Esophagus squamous epithelium (tissue), 5 donors: ENCODE results near the gene SLCO1A2. TPM values are rescaled to one million over a fixed set of nuclear protein-coding genes. Genes with fewer than 3 reads are reported as not detected.
"Not testable (repeated sequence)": the region's sequence is repeated elsewhere in the genome, so short reads cannot be mapped to it uniquely, and the experiment has no call there.

Source experiments
- DNase-seq: peaks from one replicate; lab custom pipeline; 2025; lab: John Stamatoyannopoulos, UW
- H3K27ac ChIP-seq, 4 donors: fragments of 200-600 bp; sonication (generic); one replicate each; pipeline ENCODE4 v1.5.1; 2016 to 2019; ENCODE audit warnings: mild to moderate bottlenecking in 1 of 4
- H3K27me3 ChIP-seq, 4 donors: fragments of 200-600 bp; sonication (generic); 1 replicate in 3 of 4; 2 replicates in 1 of 4; pipeline versions ENCODE4 v1.5.1 to v1.6.0; 2017 to 2021; ENCODE audit warnings: antibody characterized with exemption in 1 of 4
- H3K36me3 ChIP-seq, 3 donors: fragments of 200-600 bp; sonication (generic); one replicate each; pipeline ENCODE4 v1.5.1; 2016 to 2019
- H3K4me1 ChIP-seq, 3 donors: fragments of 200-600 bp; sonication (generic); one replicate each; pipeline ENCODE4 v1.5.1; 2017 to 2019
- H3K4me3 ChIP-seq, 4 donors: fragments of 200-600 bp; sonication (generic); 1 replicate in 3 of 4; 2 replicates in 1 of 4; pipeline ENCODE4 v1.5.1; 2016 to 2019; ENCODE audit warnings: mild to moderate bottlenecking in 2 of 4, moderate library complexity in 1 of 4
- H3K9me3 ChIP-seq, 3 donors: fragments of 200-600 bp; sonication (generic); one replicate each; pipeline ENCODE4 v1.5.1; 2016 to 2019
- POLR2A ChIP-seq, 4 donors: fragments of 450-650 bp; IDR thresholded peaks; one replicate each; pipeline ENCODE4 v1.6.1; 2017; ENCODE audit warnings: antibody characterized with exemption in 4 of 4, mild to moderate bottlenecking in 4 of 4, moderate library complexity in 3 of 4
- WGBS, 2 donors: methylation state at CpG; one replicate each; pipeline ENCODE4 v1.1.5; 2018; 5-methylcytosine and 5-hydroxymethylcytosine counted together
- intact Hi-C: fragments of 100-400 bp; cut with DNase I; formaldehyde crosslinking; loops from one replicate; pipeline ENCODE4 v1.15.0; 2022
- total RNA-seq, 4 donors: library from RNA; depleted of rRNA; stranded (reverse); fragments of >200 nt; gene quantifications; one replicate each; pipeline ENCODE4 v1.1.0, GENCODE V29; 2016
- TF ChIP-seq, protein P1 (sequence below), 6 experiments: fragments of 450-650 bp in 4 of 6; fragments of 200-600 bp in 2 of 6; sonication (generic) in 2 of 6; IDR thresholded peaks; one replicate each; pipeline ENCODE4 v1.5.1; 2016 to 2019; ENCODE audit warnings: antibody characterized with exemption in 6 of 6, mild to moderate bottlenecking in 4 of 6, moderate library complexity in 4 of 6
- donor health status: DM: yes; HTN: yes; CAD: no.

SLCO1A2 gene, protein sequence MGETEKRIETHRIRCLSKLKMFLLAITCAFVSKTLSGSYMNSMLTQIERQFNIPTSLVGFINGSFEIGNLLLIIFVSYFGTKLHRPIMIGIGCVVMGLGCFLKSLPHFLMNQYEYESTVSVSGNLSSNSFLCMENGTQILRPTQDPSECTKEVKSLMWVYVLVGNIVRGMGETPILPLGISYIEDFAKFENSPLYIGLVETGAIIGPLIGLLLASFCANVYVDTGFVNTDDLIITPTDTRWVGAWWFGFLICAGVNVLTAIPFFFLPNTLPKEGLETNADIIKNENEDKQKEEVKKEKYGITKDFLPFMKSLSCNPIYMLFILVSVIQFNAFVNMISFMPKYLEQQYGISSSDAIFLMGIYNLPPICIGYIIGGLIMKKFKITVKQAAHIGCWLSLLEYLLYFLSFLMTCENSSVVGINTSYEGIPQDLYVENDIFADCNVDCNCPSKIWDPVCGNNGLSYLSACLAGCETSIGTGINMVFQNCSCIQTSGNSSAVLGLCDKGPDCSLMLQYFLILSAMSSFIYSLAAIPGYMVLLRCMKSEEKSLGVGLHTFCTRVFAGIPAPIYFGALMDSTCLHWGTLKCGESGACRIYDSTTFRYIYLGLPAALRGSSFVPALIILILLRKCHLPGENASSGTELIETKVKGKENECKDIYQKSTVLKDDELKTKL
- total RNA-seq: not detected

DNA sequence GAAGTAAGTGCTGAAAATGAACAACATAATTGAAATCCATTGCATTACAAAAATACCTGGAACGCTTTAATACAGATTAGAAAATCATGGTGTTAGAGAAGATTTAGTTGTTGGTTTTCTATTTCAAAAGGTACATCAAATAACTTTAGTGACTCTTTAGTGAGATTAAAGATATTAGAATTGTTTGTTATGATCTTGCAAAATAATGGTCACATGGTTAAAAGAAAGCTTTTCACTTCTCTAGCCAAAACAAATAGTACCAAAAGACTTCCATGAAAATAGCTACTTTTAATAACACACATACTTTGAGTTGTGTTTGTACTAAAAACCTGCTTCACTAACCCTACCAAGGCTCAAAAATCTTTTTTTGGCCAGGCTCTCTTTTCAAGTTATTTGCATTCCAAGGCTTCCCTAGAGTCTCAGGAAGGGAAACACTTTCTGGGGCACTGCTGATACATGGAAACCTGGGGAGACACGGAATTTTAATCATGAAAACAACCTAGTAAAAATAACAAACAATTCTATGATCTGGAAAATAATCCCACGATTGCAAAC lies at the start of gene SLCO1A2:
Gene SLCO1A2, minus strand, starts transcription at position 147 of the 555 bp plus-strand sequence. CDS start 270 bp downstream, outside the sequence.
- no peak for DNase-seq
- TF ChIP-seq, protein P1, sequence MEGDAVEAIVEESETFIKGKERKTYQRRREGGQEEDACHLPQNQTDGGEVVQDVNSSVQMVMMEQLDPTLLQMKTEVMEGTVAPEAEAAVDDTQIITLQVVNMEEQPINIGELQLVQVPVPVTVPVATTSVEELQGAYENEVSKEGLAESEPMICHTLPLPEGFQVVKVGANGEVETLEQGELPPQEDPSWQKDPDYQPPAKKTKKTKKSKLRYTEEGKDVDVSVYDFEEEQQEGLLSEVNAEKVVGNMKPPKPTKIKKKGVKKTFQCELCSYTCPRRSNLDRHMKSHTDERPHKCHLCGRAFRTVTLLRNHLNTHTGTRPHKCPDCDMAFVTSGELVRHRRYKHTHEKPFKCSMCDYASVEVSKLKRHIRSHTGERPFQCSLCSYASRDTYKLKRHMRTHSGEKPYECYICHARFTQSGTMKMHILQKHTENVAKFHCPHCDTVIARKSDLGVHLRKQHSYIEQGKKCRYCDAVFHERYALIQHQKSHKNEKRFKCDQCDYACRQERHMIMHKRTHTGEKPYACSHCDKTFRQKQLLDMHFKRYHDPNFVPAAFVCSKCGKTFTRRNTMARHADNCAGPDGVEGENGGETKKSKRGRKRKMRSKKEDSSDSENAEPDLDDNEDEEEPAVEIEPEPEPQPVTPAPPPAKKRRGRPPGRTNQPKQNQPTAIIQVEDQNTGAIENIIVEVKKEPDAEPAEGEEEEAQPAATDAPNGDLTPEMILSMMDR (IDR thresholded peaks at IDR 0.05): no peak
- no peak for TF ChIP-seq POLR2A (IDR thresholded peaks at IDR 0.05)
- Histone ChIP-seq H3K9me3 (peaks cover 0 to 5% (median 0%) of the 10 kb centered on the region in 3 donors), H3K4me3 (no peak within 1 kb of the TSS), H3K27me3 (no peaks in the 10 kb centered on the region), H3K27ac (no peak within 1 kb of the TSS), H3K4me1 (no peaks in the 10 kb centered on the region), H3K36me3 (no peaks in the 10 kb centered on the region)
- 42 to 64% methylated on average over 3 of the region's 3 CpGs for WGBS, 2 donors
- intact Hi-C loops: no loop called here

DNA sequence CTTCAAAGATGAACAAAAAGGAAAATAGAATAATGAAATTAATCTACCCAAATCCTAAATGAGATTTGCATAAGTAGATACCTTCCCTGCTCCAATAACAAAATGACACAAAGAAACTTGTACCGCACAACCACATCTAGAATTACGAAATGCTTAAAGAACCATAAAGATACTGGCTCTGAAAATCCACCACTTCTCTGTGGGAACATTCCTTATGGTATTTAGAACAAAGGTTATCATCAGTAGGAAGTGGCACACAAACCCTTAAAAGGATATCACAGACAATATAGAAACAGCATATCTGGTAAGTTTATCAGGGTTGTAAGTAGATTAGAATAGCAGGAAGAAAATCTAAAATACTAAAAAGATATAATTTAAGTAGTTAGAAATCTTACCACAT lies 49.5 kb upstream of the SLCO1A2 start:
- Histone ChIP-seq H3K27me3 (no peaks in the 10 kb centered on the region), H3K4me1 (no peaks in the 10 kb centered on the region), H3K9me3 (no peaks in the 10 kb centered on the region), H3K27ac (no peak overlapping the region), H3K36me3 (no peaks in the 10 kb centered on the region), H3K4me3 (no peak overlapping the region)
- no peak for DNase-seq
- intact Hi-C loops: no loop called here
- no peak for TF ChIP-seq POLR2A (IDR thresholded peaks at IDR 0.05)
- TF ChIP-seq, protein P1 (IDR thresholded peaks at IDR 0.05): no peak
- WGBS, 2 donors: 68 to 71% methylated on average over 2 of the region's 2 CpGs

DNA sequence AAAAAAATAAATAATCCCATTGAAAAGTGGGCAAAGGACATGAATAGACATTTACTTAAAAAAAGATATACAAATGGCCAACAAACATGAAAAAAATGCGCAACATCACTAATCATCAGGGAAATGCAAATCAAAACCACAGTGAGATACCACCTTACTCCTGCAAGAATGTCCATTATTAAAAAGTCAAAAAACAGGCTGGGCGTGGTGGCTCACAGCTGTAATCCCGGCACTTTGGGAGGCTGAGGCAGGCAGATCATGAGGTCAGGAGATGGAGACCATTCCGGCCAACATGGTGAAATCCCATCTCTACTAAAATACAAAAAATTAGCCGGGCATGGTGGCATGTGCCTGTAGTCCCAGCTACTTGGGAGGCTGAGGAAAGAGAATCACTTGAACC lies 46.6 kb upstream of the SLCO1A2 start:
- H3K4me1 ChIP-seq, DNase-seq, H3K4me3 ChIP-seq, H3K27me3 ChIP-seq, intact Hi-C loops, H3K36me3 ChIP-seq, H3K9me3 ChIP-seq, H3K27ac ChIP-seq: not testable (repeated sequence)
- WGBS, 2 donors: 80 to 82% methylated on average over 5 of the region's 5 CpGs

DNA sequence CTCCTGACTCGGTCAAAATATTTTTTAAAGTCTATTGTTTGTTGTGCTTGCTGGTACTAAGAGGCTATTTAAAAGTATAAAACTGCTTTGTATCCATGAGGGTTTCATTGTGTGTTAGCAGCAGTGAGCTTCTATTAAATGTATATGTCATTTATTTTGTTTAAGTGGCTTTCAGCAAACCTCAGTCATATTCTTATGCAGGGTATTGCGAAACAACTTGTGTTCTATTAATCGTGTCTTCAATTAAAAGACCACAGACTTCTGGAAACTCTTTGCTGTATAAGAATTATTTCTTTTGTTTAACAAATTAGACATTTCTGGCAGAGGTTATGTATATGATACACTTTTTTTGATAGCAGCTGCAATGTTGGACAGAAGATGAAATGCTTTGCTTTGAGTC lies 44.5 kb upstream of the SLCO1A2 start:
- H3K27ac ChIP-seq: no peak overlapping the region
- peaks cover 0 to 6% (median 0%) of the 10 kb centered on the region in 4 donors for H3K27me3 ChIP-seq
- 66 to 68% methylated on average over 3 of the region's 3 CpGs for WGBS, 2 donors
- H3K9me3 ChIP-seq: no peaks in the 10 kb centered on the region
- no peak for TF ChIP-seq POLR2A (IDR thresholded peaks at IDR 0.05)
- TF ChIP-seq, protein P1 (IDR thresholded peaks at IDR 0.05): no peak
- no peaks in the 10 kb centered on the region for H3K4me1 ChIP-seq
- no peak for DNase-seq
- intact Hi-C loops: no loop called here
- H3K4me3 ChIP-seq: no peak overlapping the region
- H3K36me3 ChIP-seq: no peaks in the 10 kb centered on the region

DNA sequence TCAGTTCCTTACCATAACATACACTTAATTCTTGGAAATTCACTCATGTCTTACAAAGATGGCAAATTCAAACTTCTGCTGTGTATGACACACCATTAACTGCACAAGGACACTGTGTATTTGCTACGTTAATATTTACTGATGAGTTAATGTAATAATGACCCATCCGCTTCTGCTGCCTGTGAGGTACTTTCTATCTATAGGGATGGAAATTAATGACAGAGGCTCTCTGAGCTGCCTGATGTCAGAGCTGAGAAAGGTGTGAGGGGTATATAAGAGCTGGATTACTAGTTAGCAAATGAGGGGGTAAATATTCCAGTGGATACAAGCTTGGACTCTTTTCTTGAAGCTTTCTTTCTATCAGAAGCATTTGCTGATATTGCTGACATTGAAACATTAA lies 37.9 kb upstream of the SLCO1A2 start, which contains the start of gene IAPP:
Gene IAPP, plus strand, starts transcription at position 301 of the 400 bp plus-strand sequence. CDS start 450 bp downstream, outside the sequence.
- H3K4me1 ChIP-seq: no peaks in the 10 kb centered on the region
- H3K9me3 ChIP-seq: no peaks in the 10 kb centered on the region
- no peaks in the 10 kb centered on the region for H3K36me3 ChIP-seq
- no peak within 1 kb of the TSS for H3K27ac ChIP-seq
- no peaks in the 10 kb centered on the region for H3K27me3 ChIP-seq
- TF ChIP-seq POLR2A (IDR thresholded peaks at IDR 0.05): no peak
- TF ChIP-seq, protein P1 (IDR thresholded peaks at IDR 0.05): no peak
- no peak within 1 kb of the TSS for H3K4me3 ChIP-seq
- intact Hi-C loops: no loop called here
- DNase-seq: no peak
- 57 to 65% methylated on average over 2 of the region's 2 CpGs for WGBS, 2 donors
